Measurements from ENCODE around the gene VENTX. TPM values are rescaled to one million over a fixed set of nuclear protein-coding genes. Genes with fewer than 3 reads are reported as not detected.
"Not testable (repeated sequence)": the region's sequence is repeated elsewhere in the genome, so short reads cannot be mapped to it uniquely, and the experiment has no call there.

The VENTX gene
- total RNA-seq, 1 donor from 2014 or later: not detected

GRCh38 chr10:133254421-133255120 lies 16.9 kb downstream of the VENTX start:
- peak; percentile 48 for DNase-seq (ENCODE audit: low spot score)

- no peak for DNase-seq (ENCODE audit: low spot score)
Observed at GRCh38 chr10:133255323-133255722, 17.7 kb downstream of the VENTX start.

GRCh38 chr10:133257489-133258065 lies 19.9 kb downstream of the VENTX start:
- DNase-seq (ENCODE audit: low spot score): peak; percentile 59

- no peak for DNase-seq (ENCODE audit: low spot score)
Observed at GRCh38 chr10:133258066-133258817, 20.6 kb downstream of the VENTX start.

- DNase-seq (ENCODE audit: low spot score): peak; percentile 91
Observed at GRCh38 chr10:133258818-133259601, 21.4 kb downstream of the VENTX start.

- no peak for DNase-seq (ENCODE audit: low spot score)
Observed at GRCh38 chr10:133259602-133259989, 21.9 kb downstream of the VENTX start.

GRCh38 chr10:133260895-133261725 lies 23.5 kb downstream of the VENTX start:
- peak; percentile 50 for DNase-seq (ENCODE audit: low spot score)

GRCh38 chr10:133261726-133262325 lies 24.2 kb downstream of the VENTX start:
- DNase-seq (ENCODE audit: low spot score): peak; percentile 82

GRCh38 chr10:133262696-133263095 lies 25.0 kb downstream of the VENTX start:
- no peak for DNase-seq (ENCODE audit: low spot score)

- no peak for DNase-seq (ENCODE audit: low spot score)
Observed at GRCh38 chr10:133263674-133264073, 26.0 kb downstream of the VENTX start.

GRCh38 chr10:133264461-133264860 lies 26.8 kb downstream of the VENTX start:
- DNase-seq (ENCODE audit: low spot score): no peak

GRCh38 chr10:133265052-133265451 lies 27.4 kb downstream of the VENTX start:
- DNase-seq (ENCODE audit: low spot score): not testable (repeated sequence)

GRCh38 chr10:133266056-133266795 lies 28.6 kb downstream of the VENTX start:
- DNase-seq (ENCODE audit: low spot score): no peak

- DNase-seq (ENCODE audit: low spot score): no peak
Observed at GRCh38 chr10:133267293-133267692, 29.6 kb downstream of the VENTX start.

- DNase-seq (ENCODE audit: low spot score): no peak
Observed at GRCh38 chr10:133267829-133268228, 30.2 kb downstream of the VENTX start.

- DNase-seq (ENCODE audit: low spot score): no peak
Observed at GRCh38 chr10:133268532-133268931, 30.9 kb downstream of the VENTX start.

GRCh38 chr10:133269367-133269766 lies 31.7 kb downstream of the VENTX start:
- DNase-seq (ENCODE audit: low spot score): no peak

- no peak for DNase-seq (ENCODE audit: low spot score)
Observed at GRCh38 chr10:133270204-133270603, 32.5 kb downstream of the VENTX start.

GRCh38 chr10:133270773-133271297 lies 33.2 kb downstream of the VENTX start:
- DNase-seq (ENCODE audit: low spot score): no peak

Measured in umbilical cord (tissue), 2 donors.